NT2/D1 (cell line): ENCODE data around the gene PCDHB12.
A peak's percentile ranks its signal among the peaks of the same experiment; 100 is the strongest.
"Not testable (repeated sequence)": the region's sequence is repeated elsewhere in the genome, so short reads cannot be mapped to it uniquely, and the experiment has no call there.

Experiments used
- DNase-seq: peaks from one replicate; pipeline ENCODE4 v3.0.0-alpha.2; 2011; ENCODE audit warnings: low read depth, low spot score
- H3K27me3 ChIP-seq: 2 replicates; pipeline ENCODE4 v1.6.0; 2011; ENCODE audit warnings: mild to moderate bottlenecking; ENCODE audit not compliant: insufficient read length, insufficient read depth
- H3K36me3 ChIP-seq: 2 replicates; pipeline ENCODE4 v1.6.1; 2011; ENCODE audit warnings: mild to moderate bottlenecking, low read length, mixed read lengths; ENCODE audit not compliant: insufficient read depth, insufficient read length
- H3K4me1 ChIP-seq: 2 replicates; pipeline ENCODE4 v1.5.1; 2011; ENCODE audit not compliant: insufficient read depth, insufficient read length
- H3K4me3 ChIP-seq: 2 replicates; pipeline ENCODE4 v1.5.1; 2011; ENCODE audit warnings: low read depth; ENCODE audit not compliant: insufficient read length
- H3K9ac ChIP-seq: 2 replicates; pipeline ENCODE4 v1.6.0; 2011; ENCODE audit warnings: low read depth; ENCODE audit not compliant: insufficient read length
- H3K9me3 ChIP-seq: 2 replicates; pipeline ENCODE4 v1.5.1; 2011; ENCODE audit warnings: mild to moderate bottlenecking, low read length; ENCODE audit not compliant: insufficient read depth
- SUZ12 ChIP-seq: IDR thresholded peaks from 2 replicates; pipeline ENCODE4 v1.6.1; 2011; ENCODE audit not compliant: insufficient read length, insufficient read depth; ENCODE audit errors: extremely low read depth
- YY1 ChIP-seq: IDR thresholded peaks from 2 replicates; pipeline ENCODE4 v1.6.1; 2011; ENCODE audit not compliant: insufficient read length, insufficient read depth
- ZNF274 ChIP-seq: IDR thresholded peaks from 2 replicates; pipeline ENCODE4 v1.6.1; 2011; ENCODE audit warnings: mild to moderate bottlenecking, low read depth, low read length

The PCDHB12 gene

GRCh38 chr5:141223112-141223783, 14.7 kb downstream of the PCDHB12 start, which contains the start of gene PCDHB14:
Gene PCDHB14 (plus strand): TSS chr5:141223343. CDS start chr5:141223506, 163 bp downstream.
- Histone ChIP-seq H3K4me1 (no peaks in the 10 kb centered on the region), H3K36me3 (no peaks in the 10 kb centered on the region), H3K9ac (no peak within 1 kb of the TSS), H3K9me3 (no peaks in the 10 kb centered on the region), H3K4me3 (no peak within 1 kb of the TSS), H3K27me3 (no peaks in the 10 kb centered on the region)
- DNase-seq: peak; percentile 27
- TF ChIP-seq SUZ12 (no peak), YY1 (no peak), ZNF274 (no peak)

GRCh38 chr5:141224844-141225243, 16.3 kb downstream of the PCDHB12 start:
- not testable (repeated sequence) for DNase-seq, H3K36me3 ChIP-seq, H3K9ac ChIP-seq, H3K27me3 ChIP-seq, H3K4me3 ChIP-seq, H3K4me1 ChIP-seq, H3K9me3 ChIP-seq

GRCh38 chr5:141225421-141225820, 16.9 kb downstream of the PCDHB12 start:
- not testable (repeated sequence) for H3K4me1 ChIP-seq, H3K4me3 ChIP-seq, DNase-seq, H3K9me3 ChIP-seq, H3K9ac ChIP-seq, H3K36me3 ChIP-seq, H3K27me3 ChIP-seq

GRCh38 chr5:141234109-141234667, 25.7 kb downstream of the PCDHB12 start:
- no peaks in the 10 kb centered on the region for H3K36me3 ChIP-seq
- no peaks in the 10 kb centered on the region for H3K27me3 ChIP-seq
- no peak for DNase-seq
- no peak overlapping the region for H3K4me3 ChIP-seq
- TF ChIP-seq YY1 (no peak), ZNF274 (no peak), SUZ12 (no peak)
- H3K9me3 ChIP-seq: peaks cover 7% of the 10 kb centered on the region; the same call in 1 of the 2 replicates
- H3K4me1 ChIP-seq: no peaks in the 10 kb centered on the region
- no peak overlapping the region for H3K9ac ChIP-seq

- DNase-seq, H3K36me3 ChIP-seq, H3K4me3 ChIP-seq, H3K9ac ChIP-seq, H3K27me3 ChIP-seq, H3K9me3 ChIP-seq, H3K4me1 ChIP-seq: not testable (repeated sequence)
These were observed 27.4 kb downstream of the PCDHB12 start for GRCh38 chr5:141235922-141236321.

- Histone ChIP-seq H3K4me3 (no peak overlapping the region), H3K36me3 (no peaks in the 10 kb centered on the region), H3K9ac (no peak overlapping the region), H3K27me3 (no peaks in the 10 kb centered on the region), H3K4me1 (no peaks in the 10 kb centered on the region), H3K9me3 (peaks cover 7% of the 10 kb centered on the region; the same call in 1 of the 2 replicates)
- no peak for TF ChIP-seq ZNF274
- no peak for TF ChIP-seq YY1
- no peak for TF ChIP-seq SUZ12
- DNase-seq: no peak
These were observed 28.2 kb downstream of the PCDHB12 start for GRCh38 chr5:141236516-141237313.

GRCh38 chr5:141241496-141241895, 33.0 kb downstream of the PCDHB12 start:
- TF ChIP-seq ZNF274: no peak
- Histone ChIP-seq H3K9me3 (peaks cover 7% of the 10 kb centered on the region; the same call in 1 of the 2 replicates), H3K36me3 (no peaks in the 10 kb centered on the region), H3K27me3 (no peaks in the 10 kb centered on the region), H3K4me3 (no peak overlapping the region), H3K9ac (no peak overlapping the region), H3K4me1 (no peaks in the 10 kb centered on the region)
- DNase-seq: no peak

GRCh38 chr5:141245250-141245717, 36.8 kb downstream of the PCDHB12 start, which contains the start of gene PCDHB15:
Gene PCDHB15 (plus strand): TSS chr5:141245395. CDS start chr5:141245579, 184 bp downstream.
- peak within 1 kb of the TSS; percentile 21 for H3K4me3 ChIP-seq
- no peak for TF ChIP-seq SUZ12
- TF ChIP-seq ZNF274: no peak
- TF ChIP-seq YY1: no peak
- peak within 1 kb of the TSS; percentile 22 for H3K9ac ChIP-seq
- H3K27me3 ChIP-seq: no peaks in the 10 kb centered on the region
- H3K36me3 ChIP-seq: no peaks in the 10 kb centered on the region
- H3K4me1 ChIP-seq: no peaks in the 10 kb centered on the region
- no peak for DNase-seq
- peaks cover 19% of the 10 kb centered on the region; the same call in 1 of the 2 replicates for H3K9me3 ChIP-seq

- not testable (repeated sequence) for H3K9ac ChIP-seq, DNase-seq, H3K36me3 ChIP-seq, H3K27me3 ChIP-seq, H3K4me1 ChIP-seq, H3K4me3 ChIP-seq
- peaks cover 29% of the 10 kb centered on the region for H3K9me3 ChIP-seq
These were observed 38.5 kb downstream of the PCDHB12 start for GRCh38 chr5:141246971-141247370.

- DNase-seq, H3K36me3 ChIP-seq, H3K27me3 ChIP-seq, H3K4me3 ChIP-seq, H3K4me1 ChIP-seq, H3K9ac ChIP-seq: not testable (repeated sequence)
- peaks cover 33% of the 10 kb centered on the region for H3K9me3 ChIP-seq
These were observed 38.9 kb downstream of the PCDHB12 start for GRCh38 chr5:141247434-141247833.
